ENCODE data around the gene OPRM1.

The OPRM1 gene

DNA sequence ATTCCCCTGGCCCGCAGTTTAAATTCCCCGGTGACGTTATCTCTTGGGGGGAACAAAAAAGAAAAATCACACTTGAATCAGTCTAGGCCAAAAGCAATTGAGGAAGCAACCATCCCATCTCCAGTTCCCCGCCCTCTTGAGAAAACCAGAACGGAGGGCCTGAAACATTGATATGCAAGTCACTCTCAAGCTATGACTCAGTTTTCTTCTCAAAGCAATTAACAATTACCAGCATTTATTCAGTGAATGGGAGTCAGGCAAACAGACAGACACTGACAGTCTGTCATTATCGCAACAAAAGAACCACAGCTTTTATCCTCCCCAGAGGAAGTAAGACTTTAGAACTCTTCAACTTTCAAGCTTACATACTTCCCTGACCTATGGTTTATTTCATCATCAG is 100.9 kb downstream of the OPRM1 start:
- H3K27ac ChIP-seq: no peak overlapping the region
- DNase-seq (ENCODE audit: low spot score): no peak
- TF ChIP-seq, protein P1, sequence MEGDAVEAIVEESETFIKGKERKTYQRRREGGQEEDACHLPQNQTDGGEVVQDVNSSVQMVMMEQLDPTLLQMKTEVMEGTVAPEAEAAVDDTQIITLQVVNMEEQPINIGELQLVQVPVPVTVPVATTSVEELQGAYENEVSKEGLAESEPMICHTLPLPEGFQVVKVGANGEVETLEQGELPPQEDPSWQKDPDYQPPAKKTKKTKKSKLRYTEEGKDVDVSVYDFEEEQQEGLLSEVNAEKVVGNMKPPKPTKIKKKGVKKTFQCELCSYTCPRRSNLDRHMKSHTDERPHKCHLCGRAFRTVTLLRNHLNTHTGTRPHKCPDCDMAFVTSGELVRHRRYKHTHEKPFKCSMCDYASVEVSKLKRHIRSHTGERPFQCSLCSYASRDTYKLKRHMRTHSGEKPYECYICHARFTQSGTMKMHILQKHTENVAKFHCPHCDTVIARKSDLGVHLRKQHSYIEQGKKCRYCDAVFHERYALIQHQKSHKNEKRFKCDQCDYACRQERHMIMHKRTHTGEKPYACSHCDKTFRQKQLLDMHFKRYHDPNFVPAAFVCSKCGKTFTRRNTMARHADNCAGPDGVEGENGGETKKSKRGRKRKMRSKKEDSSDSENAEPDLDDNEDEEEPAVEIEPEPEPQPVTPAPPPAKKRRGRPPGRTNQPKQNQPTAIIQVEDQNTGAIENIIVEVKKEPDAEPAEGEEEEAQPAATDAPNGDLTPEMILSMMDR (IDR thresholded peaks at IDR 0.05): no peak
- no peak overlapping the region for H3K4me3 ChIP-seq

DNA sequence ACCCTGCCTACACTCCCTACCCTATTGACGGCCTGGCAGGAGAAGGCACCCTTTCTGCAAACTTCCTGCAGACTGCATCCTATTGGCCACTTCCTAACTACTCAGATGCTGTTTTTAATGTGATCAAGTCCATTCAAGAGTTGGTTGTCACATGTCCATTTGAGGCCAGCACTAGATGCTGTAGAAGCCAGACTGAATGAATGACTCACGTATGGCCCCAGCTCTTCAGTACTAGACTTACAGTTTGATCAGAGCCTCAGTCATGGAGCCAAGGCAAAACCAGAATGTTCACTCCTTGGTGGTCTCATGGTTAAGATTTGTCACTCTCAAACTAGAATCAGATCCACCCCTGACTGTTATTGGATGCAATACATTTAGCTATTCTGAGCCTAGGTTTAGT is 101.7 kb downstream of the OPRM1 start:
- Histone ChIP-seq H3K27ac (no peak overlapping the region), H3K4me3 (no peak overlapping the region)
- no peak for DNase-seq (ENCODE audit: low spot score)
- TF ChIP-seq, protein P1 (IDR thresholded peaks at IDR 0.05): no peak

DNA sequence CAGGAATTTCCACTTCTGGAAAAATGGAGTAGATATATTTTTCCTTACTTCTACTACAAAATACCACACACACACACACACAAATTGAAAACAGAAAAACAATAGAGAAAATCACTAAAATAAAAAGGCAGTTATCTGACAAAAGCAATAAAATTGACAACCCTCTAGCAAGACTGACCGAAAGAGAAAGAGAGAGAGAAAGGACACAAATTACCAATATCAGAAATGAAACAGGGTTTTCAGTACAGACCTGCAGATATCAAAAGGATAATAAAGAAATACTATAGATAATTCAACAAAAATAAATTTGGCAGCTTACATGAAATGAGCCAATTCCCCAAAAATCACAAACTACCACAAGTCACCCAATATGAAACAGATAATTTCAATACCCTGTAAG is 104.7 kb downstream of the OPRM1 start:
- TF ChIP-seq, protein P1 (IDR thresholded peaks at IDR 0.05): no peak
- no peak for DNase-seq (ENCODE audit: low spot score)
- Histone ChIP-seq H3K27ac (no peak overlapping the region), H3K4me3 (no peak overlapping the region)

DNA sequence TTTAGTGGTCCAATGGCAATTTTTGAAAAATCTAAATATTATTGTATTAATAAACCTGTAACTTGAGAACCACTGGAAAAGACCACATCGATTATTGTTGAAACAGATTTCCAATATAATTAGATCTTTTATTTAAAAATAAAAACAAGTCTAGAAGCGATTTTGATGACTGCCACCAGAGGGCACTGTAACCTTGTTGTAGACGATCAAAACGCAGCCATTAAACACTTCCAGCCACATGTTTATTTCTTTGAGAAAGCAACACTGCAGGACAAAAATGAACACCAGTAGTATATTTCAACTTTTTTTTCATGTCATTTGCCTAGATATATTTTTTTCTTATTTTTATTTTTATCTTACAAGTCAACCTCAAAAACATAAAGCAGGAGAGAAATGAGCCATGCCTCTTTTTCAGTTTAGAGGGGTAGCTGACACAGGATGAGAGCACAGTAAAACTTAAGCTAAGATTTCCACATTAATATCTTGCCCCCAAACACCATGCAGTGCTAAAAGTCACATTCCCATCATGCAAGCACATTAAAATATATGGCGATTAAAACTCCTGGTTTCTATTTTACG is 115.4 kb downstream of the OPRM1 start:
- Histone ChIP-seq H3K4me3 (no peak overlapping the region), H3K27ac (no peak overlapping the region)
- DNase-seq (ENCODE audit: low spot score): no peak
- TF ChIP-seq, protein P1 (IDR thresholded peaks at IDR 0.05): peak; percentile 84

DNA sequence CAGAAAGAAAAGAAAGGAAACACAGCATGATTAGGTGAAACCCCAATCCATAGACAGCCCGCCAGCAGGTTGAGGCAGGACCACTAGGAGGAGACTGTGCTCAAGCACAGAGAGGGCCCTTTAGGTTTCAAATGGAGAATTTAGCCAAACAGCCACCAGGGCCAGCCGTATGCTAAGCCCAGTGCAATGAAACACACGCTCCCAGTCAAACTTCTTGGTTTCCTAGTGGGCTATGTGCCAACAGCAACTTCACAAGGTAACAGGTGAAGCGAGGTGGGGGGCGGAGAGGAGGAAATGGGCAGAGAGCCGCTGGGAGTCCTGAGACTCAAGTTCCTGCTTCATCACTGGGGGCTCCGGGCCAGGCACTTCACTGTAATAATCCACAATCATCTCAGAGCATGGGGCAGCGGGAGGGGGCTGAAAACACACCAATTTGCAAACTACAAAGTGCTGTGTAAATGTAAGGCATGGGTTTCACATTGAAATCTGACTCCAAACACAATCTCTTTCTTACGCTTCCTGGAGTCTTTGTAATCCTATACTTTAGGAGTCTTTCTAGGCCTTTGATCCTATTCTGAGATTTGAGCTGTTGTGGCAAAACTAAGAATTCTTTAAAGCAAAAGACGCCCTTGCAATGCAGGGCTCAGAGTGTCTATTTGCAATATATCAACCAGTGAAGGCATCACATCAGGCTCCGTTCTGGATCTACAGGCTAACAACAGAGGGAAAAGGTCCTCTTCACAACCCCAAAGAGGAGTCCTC is 117.3 kb downstream of the OPRM1 start:
- TF ChIP-seq, protein P1 (IDR thresholded peaks at IDR 0.05): no peak
- H3K27ac ChIP-seq: no peak overlapping the region
- no peak overlapping the region for H3K4me3 ChIP-seq
- no peak for DNase-seq (ENCODE audit: low spot score)

DNA sequence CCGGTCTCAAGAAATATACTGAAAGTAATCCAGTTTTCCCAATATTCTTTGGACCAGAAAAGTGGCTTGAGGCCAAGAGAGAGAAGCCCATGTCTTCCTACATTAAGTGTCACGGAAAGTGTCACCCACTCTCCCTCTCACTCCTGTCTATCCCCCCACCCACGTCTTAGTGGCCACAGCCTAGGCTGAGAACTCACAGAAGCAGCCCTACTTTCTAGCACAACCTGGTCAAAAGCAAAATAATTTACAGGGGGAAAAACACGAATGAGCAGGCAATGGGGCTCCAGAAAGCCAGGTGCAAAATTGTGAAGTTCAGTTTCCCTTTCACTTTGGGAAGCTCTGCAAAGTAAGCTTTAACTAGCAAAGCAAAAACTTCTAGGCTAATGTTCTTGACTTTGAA is 118.0 kb downstream of the OPRM1 start:
- Histone ChIP-seq H3K4me3 (no peak overlapping the region), H3K27ac (no peak overlapping the region)
- DNase-seq (ENCODE audit: low spot score): no peak
- TF ChIP-seq, protein P1 (IDR thresholded peaks at IDR 0.05): no peak

DNA sequence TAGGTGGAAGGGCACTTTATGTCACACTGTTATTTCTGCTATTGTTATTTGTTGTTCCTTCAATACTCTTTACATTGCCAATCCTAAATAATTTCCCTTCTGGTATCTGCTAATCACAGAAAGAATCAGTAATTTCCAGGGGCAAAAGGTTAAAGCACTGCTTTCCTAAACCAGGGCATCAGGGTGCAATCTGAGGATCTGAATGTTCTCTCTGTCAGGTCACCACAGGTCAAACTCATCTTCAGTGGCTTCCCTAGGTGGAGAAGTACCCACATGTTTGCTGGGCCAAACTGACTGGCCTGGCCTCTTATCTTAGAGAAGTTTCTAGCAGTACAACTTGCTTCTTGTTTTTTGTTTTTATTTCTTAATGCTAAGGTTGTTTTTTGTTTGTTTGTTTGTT is 118.7 kb downstream of the OPRM1 start:
- no peak overlapping the region for H3K27ac ChIP-seq
- DNase-seq (ENCODE audit: low spot score): no peak
- no peak overlapping the region for H3K4me3 ChIP-seq
- TF ChIP-seq, protein P1 (IDR thresholded peaks at IDR 0.05): no peak
